ENCODE data around the gene A3GALT2.
"Not testable (repeated sequence)": the region's sequence is repeated elsewhere in the genome, so short reads cannot be mapped to it uniquely, and the experiment has no call there.

Gene A3GALT2

DNA sequence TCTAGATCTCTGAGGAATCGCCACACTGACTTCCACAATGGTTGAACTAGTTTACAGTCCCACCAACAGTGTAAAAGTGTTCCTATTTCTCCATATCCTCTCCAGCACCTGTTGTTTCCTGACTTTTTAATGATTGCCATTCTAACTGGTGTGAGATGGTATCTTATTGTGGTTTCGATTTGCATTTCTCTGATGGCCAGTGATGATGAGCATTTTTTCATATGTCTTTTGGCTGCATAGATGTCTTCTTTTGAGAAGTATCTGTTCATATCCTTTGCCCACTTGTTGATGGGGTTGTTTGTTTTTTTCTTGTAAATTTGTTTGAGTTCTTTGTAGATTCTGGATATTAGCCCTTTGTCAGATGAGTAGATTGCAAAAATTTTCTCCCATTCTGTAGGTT is 30.3 kb downstream of the A3GALT2 start:
- H3K4me1 ChIP-seq (ENCODE audit: control insufficient read depth, insufficient read depth, low read length, poor library complexity, severe bottlenecking): peaks cover 10% of the 10 kb centered on the region
- H3K27ac ChIP-seq (ENCODE audit: low read depth, low read length, severe bottlenecking); H3K9me3 ChIP-seq (ENCODE audit: control insufficient read depth, low read length); H3K4me3 ChIP-seq (ENCODE audit: extremely low read depth, insufficient read depth, low read length, poor library complexity, severe bottlenecking): not testable (repeated sequence)
- H3K36me3 ChIP-seq (ENCODE audit: control insufficient read depth, insufficient read depth, low read length): peaks cover 64% of the 10 kb centered on the region
- no CpG with 5 or more reads among the region's 2 CpGs for WGBS, 2 experiments (ENCODE audit: insufficient coverage in 2 of 2)

- H3K9me3 ChIP-seq (ENCODE audit: control insufficient read depth, low read length): no peaks in the 10 kb centered on the region
- no peak overlapping the region for H3K27ac ChIP-seq (ENCODE audit: low read depth, low read length, severe bottlenecking)
- H3K36me3 ChIP-seq (ENCODE audit: control insufficient read depth, insufficient read depth, low read length): peaks cover 64% of the 10 kb centered on the region
- no peak overlapping the region for H3K4me3 ChIP-seq (ENCODE audit: extremely low read depth, insufficient read depth, low read length, poor library complexity, severe bottlenecking)
- peaks cover 10% of the 10 kb centered on the region for H3K4me1 ChIP-seq (ENCODE audit: control insufficient read depth, insufficient read depth, low read length, poor library complexity, severe bottlenecking)
- WGBS, 2 experiments (ENCODE audit: insufficient coverage in 2 of 2): 94 to 100% methylated on average over 2 of the region's 3 CpGs
Observed at GRCh38 chr1:33289858-33290154, 31.1 kb downstream of the A3GALT2 start.

DNA sequence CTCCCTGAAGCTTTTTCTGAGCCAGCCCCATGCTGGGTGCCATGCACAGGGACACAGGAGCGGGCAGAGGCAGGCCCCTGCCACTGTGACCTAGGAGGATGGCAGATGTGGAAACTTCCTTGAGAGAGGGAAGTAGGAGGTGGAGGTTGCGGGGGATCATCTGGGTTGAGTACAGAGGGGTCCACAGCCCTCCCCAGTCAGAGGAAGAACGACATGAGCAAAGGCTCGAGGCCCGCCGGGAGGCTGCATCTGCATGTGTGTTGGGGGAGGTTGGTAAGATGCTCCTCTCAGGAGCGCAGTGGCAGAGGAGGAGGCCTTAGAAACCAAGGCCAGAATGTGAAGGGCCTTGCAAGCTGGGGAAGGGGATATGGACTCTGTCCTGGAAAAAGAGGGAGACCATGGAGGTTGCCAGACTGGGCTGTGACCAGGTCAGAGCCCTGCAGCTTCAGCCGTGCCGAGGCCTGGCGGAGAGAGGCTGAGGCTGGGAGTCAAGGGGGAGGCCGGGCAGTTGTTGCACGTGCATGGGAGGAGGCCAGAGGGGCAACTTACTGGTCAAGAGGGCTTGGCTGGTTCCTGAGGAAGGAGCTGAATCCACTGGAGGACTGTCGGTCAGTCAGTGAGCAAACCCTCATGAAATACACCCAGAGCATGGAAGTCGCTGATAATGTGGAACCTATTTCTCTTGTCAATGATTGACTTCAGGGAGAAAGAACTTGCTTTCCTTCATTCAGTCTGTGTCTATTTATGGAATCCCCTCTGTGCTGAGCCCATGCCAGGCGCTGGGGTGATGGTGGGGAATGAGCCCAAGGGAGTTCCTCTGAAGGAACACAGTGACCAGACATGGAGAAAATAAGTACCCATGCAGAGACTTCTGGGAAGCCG is 31.7 kb downstream of the A3GALT2 start:
- H3K36me3 ChIP-seq (ENCODE audit: control insufficient read depth, insufficient read depth, low read length): peaks cover 62% of the 10 kb centered on the region
- no peak overlapping the region for H3K4me3 ChIP-seq (ENCODE audit: extremely low read depth, insufficient read depth, low read length, poor library complexity, severe bottlenecking)
- H3K9me3 ChIP-seq (ENCODE audit: control insufficient read depth, low read length): no peaks in the 10 kb centered on the region
- WGBS, 2 experiments (ENCODE audit: insufficient coverage in 2 of 2): 95 to 98% methylated on average over 13 to 15 of the region's 16 CpGs
- no peak overlapping the region for H3K27ac ChIP-seq (ENCODE audit: low read depth, low read length, severe bottlenecking)
- H3K4me1 ChIP-seq (ENCODE audit: control insufficient read depth, insufficient read depth, low read length, poor library complexity, severe bottlenecking): peaks cover 10% of the 10 kb centered on the region

GRCh38 chr1:33287317-33287716 is 33.6 kb downstream of the A3GALT2 start:
- peaks cover 14% of the 10 kb centered on the region for H3K4me1 ChIP-seq (ENCODE audit: control insufficient read depth, insufficient read depth, low read length, poor library complexity, severe bottlenecking)
- no peak overlapping the region for H3K4me3 ChIP-seq (ENCODE audit: extremely low read depth, insufficient read depth, low read length, poor library complexity, severe bottlenecking)
- H3K27ac ChIP-seq (ENCODE audit: low read depth, low read length, severe bottlenecking): peak overlapping the region; percentile 90
- peaks cover 63% of the 10 kb centered on the region for H3K36me3 ChIP-seq (ENCODE audit: control insufficient read depth, insufficient read depth, low read length)
- WGBS, 2 experiments (ENCODE audit: insufficient coverage in 2 of 2): 100% methylated on average over 1 of the region's 2 CpGs
- no peaks in the 10 kb centered on the region for H3K9me3 ChIP-seq (ENCODE audit: control insufficient read depth, low read length)

DNA sequence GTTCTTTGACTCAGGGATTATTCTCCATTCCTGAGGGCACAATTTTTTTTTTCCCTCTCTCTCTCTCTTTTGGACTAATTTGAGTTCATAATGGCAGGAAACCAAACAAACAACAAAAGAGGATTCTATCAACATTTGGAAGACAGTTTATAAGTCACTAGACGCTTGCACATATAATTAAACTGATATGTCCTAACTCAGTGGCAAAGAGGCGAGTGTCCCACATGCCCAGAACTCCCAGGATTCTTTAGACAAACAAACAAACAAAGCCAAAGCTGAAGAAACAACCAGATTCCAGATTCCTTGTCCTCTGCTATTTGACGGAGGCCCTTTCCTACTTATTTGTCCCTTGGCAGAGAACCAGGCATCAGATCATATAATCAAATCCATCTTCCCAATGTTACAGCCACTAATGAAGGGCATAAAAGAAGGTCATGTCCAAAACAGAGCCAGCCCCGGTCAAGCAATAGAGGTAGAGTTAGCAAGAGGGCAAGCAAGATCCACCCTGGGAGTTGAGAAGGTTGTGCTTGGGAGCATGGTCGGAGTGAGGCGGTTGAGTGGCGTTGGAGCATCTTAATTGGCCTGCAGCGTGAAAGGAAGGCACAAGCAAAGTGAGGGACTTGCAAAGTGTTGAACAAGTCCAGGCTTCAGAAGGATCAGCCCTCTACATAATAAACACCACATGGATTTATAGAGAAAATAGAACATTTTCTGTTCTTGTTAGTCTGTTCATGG is 34.3 kb downstream of the A3GALT2 start:
- Histone ChIP-seq H3K4me1 (ENCODE audit: control insufficient read depth, insufficient read depth, low read length, poor library complexity, severe bottlenecking) (peaks cover 14% of the 10 kb centered on the region), H3K27ac (ENCODE audit: low read depth, low read length, severe bottlenecking) (peak overlapping the region; percentile 90), H3K36me3 (ENCODE audit: control insufficient read depth, insufficient read depth, low read length) (peaks cover 70% of the 10 kb centered on the region), H3K4me3 (ENCODE audit: extremely low read depth, insufficient read depth, low read length, poor library complexity, severe bottlenecking) (no peak overlapping the region), H3K9me3 (ENCODE audit: control insufficient read depth, low read length) (no peaks in the 10 kb centered on the region)
- 90 to 98% methylated on average over 7 to 8 of the region's 8 CpGs for WGBS, 2 experiments (ENCODE audit: insufficient coverage in 2 of 2)

DNA sequence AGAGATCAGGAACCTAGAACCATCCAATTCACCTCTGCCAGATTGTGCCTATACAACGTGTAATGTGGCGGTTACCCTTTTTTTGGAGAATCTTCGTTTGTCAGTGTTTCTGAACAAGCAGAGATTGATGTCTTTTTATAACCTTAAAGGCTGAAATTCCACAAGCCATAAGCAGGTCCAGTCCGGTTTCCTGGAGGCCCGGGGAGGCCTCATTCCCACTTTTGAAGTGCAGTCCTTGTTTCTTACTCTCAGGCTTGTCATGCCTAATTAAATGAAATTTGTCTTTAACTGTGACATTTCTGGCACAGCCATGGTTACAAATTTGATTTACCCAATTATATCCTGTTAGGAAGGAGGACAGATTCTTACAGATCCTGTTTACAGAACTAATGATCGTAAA is 36.8 kb downstream of the A3GALT2 start:
- 86 to 87% methylated on average over 4 of the region's 6 CpGs for WGBS, 2 experiments (ENCODE audit: insufficient coverage in 2 of 2)
- Histone ChIP-seq H3K4me3 (ENCODE audit: extremely low read depth, insufficient read depth, low read length, poor library complexity, severe bottlenecking) (no peak overlapping the region), H3K36me3 (ENCODE audit: control insufficient read depth, insufficient read depth, low read length) (peaks cover 81% of the 10 kb centered on the region)

GRCh38 chr1:33282791-33283190 is 38.1 kb downstream of the A3GALT2 start:
- Histone ChIP-seq H3K9me3 (ENCODE audit: control insufficient read depth, low read length) (no peaks in the 10 kb centered on the region), H3K4me3 (ENCODE audit: extremely low read depth, insufficient read depth, low read length, poor library complexity, severe bottlenecking) (no peak overlapping the region), H3K4me1 (ENCODE audit: control insufficient read depth, insufficient read depth, low read length, poor library complexity, severe bottlenecking) (peaks cover 11% of the 10 kb centered on the region), H3K36me3 (ENCODE audit: control insufficient read depth, insufficient read depth, low read length) (peaks cover 82% of the 10 kb centered on the region), H3K27ac (ENCODE audit: low read depth, low read length, severe bottlenecking) (no peak overlapping the region)
- WGBS, 2 experiments (ENCODE audit: insufficient coverage in 2 of 2): 93 to 100% methylated on average over 3 of the region's 3 CpGs

More for the DNA sequence above, 36.8 kb downstream of the A3GALT2 start:
- peaks cover 14% of the 10 kb centered on the region for H3K4me1 ChIP-seq (ENCODE audit: control insufficient read depth, insufficient read depth, low read length, poor library complexity, severe bottlenecking)
- peak overlapping the region; percentile 72 for H3K27ac ChIP-seq (ENCODE audit: low read depth, low read length, severe bottlenecking)
- no peaks in the 10 kb centered on the region for H3K9me3 ChIP-seq (ENCODE audit: control insufficient read depth, low read length)

GRCh38 chr1:33281554-33282303 is 39.2 kb downstream of the A3GALT2 start:
- H3K4me1 ChIP-seq (ENCODE audit: control insufficient read depth, insufficient read depth, low read length, poor library complexity, severe bottlenecking): peaks cover 4% of the 10 kb centered on the region
- H3K36me3 ChIP-seq (ENCODE audit: control insufficient read depth, insufficient read depth, low read length): peaks cover 83% of the 10 kb centered on the region
- no peaks in the 10 kb centered on the region for H3K9me3 ChIP-seq (ENCODE audit: control insufficient read depth, low read length)
- H3K4me3 ChIP-seq (ENCODE audit: extremely low read depth, insufficient read depth, low read length, poor library complexity, severe bottlenecking): no peak overlapping the region
- H3K27ac ChIP-seq (ENCODE audit: low read depth, low read length, severe bottlenecking): no peak overlapping the region
- 97 to 99% methylated on average over 15 to 17 of the region's 17 CpGs for WGBS, 2 experiments (ENCODE audit: insufficient coverage in 2 of 2)

DNA sequence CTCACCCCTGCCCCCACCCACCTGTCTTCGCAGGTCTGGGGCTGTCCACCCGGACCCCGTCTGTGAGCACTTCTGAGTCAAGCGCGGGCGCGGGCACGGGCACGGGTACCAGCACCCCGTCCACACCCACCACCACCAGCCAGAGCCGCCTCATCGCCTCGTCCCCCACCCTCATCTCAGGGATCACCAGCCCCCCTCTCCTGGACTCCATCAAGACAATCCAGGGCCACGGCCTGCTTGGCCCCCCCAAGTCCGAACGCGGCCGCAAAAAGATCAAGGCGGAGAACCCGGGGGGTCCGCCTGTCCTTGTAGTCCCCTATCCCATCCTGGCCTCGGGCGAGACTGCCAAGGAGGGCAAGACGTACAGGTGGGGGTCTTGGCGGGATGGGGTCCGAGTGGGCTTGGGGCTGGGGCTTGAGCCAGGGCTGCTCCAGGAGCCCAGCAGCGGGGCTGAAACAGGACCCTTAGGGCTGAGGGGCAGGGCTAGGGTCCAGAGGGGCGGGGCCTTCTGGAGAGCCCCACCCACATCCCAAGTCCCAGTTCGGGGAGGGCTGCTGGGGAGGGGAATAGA is 40.7 kb downstream of the A3GALT2 start:
- H3K9me3 ChIP-seq (ENCODE audit: control insufficient read depth, low read length): no peaks in the 10 kb centered on the region
- no peak overlapping the region for H3K4me3 ChIP-seq (ENCODE audit: extremely low read depth, insufficient read depth, low read length, poor library complexity, severe bottlenecking)
- no peak overlapping the region for H3K27ac ChIP-seq (ENCODE audit: low read depth, low read length, severe bottlenecking)
- 96 to 97% methylated on average over 22 to 24 of the region's 29 CpGs for WGBS, 2 experiments (ENCODE audit: insufficient coverage in 2 of 2)
- H3K36me3 ChIP-seq (ENCODE audit: control insufficient read depth, insufficient read depth, low read length): peaks cover 88% of the 10 kb centered on the region
- H3K4me1 ChIP-seq (ENCODE audit: control insufficient read depth, insufficient read depth, low read length, poor library complexity, severe bottlenecking): peaks cover 4% of the 10 kb centered on the region

GRCh38 chr1:33277488-33278084 is 43.3 kb downstream of the A3GALT2 start:
- WGBS, 2 experiments (ENCODE audit: insufficient coverage in 2 of 2): 98 to 99% methylated on average over 7 to 10 of the region's 11 CpGs

More at GRCh38 chr1:33277488-33278084, 43.3 kb downstream of the A3GALT2 start:
- H3K4me1 ChIP-seq (ENCODE audit: control insufficient read depth, insufficient read depth, low read length, poor library complexity, severe bottlenecking): no peaks in the 10 kb centered on the region
- H3K4me3 ChIP-seq (ENCODE audit: extremely low read depth, insufficient read depth, low read length, poor library complexity, severe bottlenecking): no peak overlapping the region
- no peaks in the 10 kb centered on the region for H3K9me3 ChIP-seq (ENCODE audit: control insufficient read depth, low read length)
- H3K36me3 ChIP-seq (ENCODE audit: control insufficient read depth, insufficient read depth, low read length): peaks cover 87% of the 10 kb centered on the region
- no peak overlapping the region for H3K27ac ChIP-seq (ENCODE audit: low read depth, low read length, severe bottlenecking)
